ENCODE results near the gene SSMEM1. TPM values are rescaled to one million over a fixed set of nuclear protein-coding genes. Genes with fewer than 3 reads are reported as not detected.
"Not testable (repeated sequence)": the region's sequence is repeated elsewhere in the genome, so short reads cannot be mapped to it uniquely, and the experiment has no call there.

SSMEM1 gene
- total RNA-seq, 1 donor from 2014 or later = not detected

GRCh38 chr7:130178251-130178650, 29.4 kb upstream of the SSMEM1 start:
- Mint-ChIP-seq H3K9me3 (ENCODE audit: low read depth) (no peaks in the 10 kb centered on the region), H3K4me3 (ENCODE audit: low read depth) (no peak overlapping the region), H3K4me1 (ENCODE audit: low read depth) (peaks cover 4% of the 10 kb centered on the region), H3K27ac (no peak overlapping the region), H3K36me3 (ENCODE audit: insufficient read depth) (peaks cover 28% of the 10 kb centered on the region), H3K27me3 (no peaks in the 10 kb centered on the region)
- no peak for DNase-seq (ENCODE audit: low spot score, unreplicated experiment)
- no peak for TF ChIP-seq CTCF (IDR thresholded peaks at IDR 0.05; ENCODE audit: unreplicated experiment)

GRCh38 chr7:130179631-130180030, 28.0 kb upstream of the SSMEM1 start:
- H3K4me3 Mint-ChIP-seq (ENCODE audit: low read depth) = no peak overlapping the region

GRCh38 chr7:130180571-130181262, 26.9 kb upstream of the SSMEM1 start:
- no peak overlapping the region for H3K4me3 Mint-ChIP-seq (ENCODE audit: low read depth)
- no peaks in the 10 kb centered on the region for H3K27me3 Mint-ChIP-seq
- TF ChIP-seq CTCF (IDR thresholded peaks at IDR 0.05; ENCODE audit: unreplicated experiment) = no peak
- peaks cover 4% of the 10 kb centered on the region for H3K4me1 Mint-ChIP-seq (ENCODE audit: low read depth)
- H3K27ac Mint-ChIP-seq = no peak overlapping the region
- H3K9me3 Mint-ChIP-seq (ENCODE audit: low read depth) = no peaks in the 10 kb centered on the region
- DNase-seq (ENCODE audit: low spot score, unreplicated experiment) = no peak
- peaks cover 25% of the 10 kb centered on the region for H3K36me3 Mint-ChIP-seq (ENCODE audit: insufficient read depth)

More at GRCh38 chr7:130179631-130180030, 28.0 kb upstream of the SSMEM1 start:
- Mint-ChIP-seq H3K4me1 (ENCODE audit: low read depth) (peaks cover 4% of the 10 kb centered on the region), H3K27me3 (no peaks in the 10 kb centered on the region), H3K36me3 (ENCODE audit: insufficient read depth) (peaks cover 25% of the 10 kb centered on the region), H3K27ac (no peak overlapping the region), H3K9me3 (ENCODE audit: low read depth) (no peaks in the 10 kb centered on the region)
- DNase-seq (ENCODE audit: low spot score, unreplicated experiment) = no peak
- TF ChIP-seq CTCF (IDR thresholded peaks at IDR 0.05; ENCODE audit: unreplicated experiment) = no peak

- Mint-ChIP-seq H3K9me3 (ENCODE audit: low read depth) (no peaks in the 10 kb centered on the region), H3K36me3 (ENCODE audit: insufficient read depth) (peaks cover 25% of the 10 kb centered on the region), H3K27ac (no peak overlapping the region), H3K4me3 (ENCODE audit: low read depth) (no peak overlapping the region), H3K27me3 (no peaks in the 10 kb centered on the region), H3K4me1 (ENCODE audit: low read depth) (peaks cover 4% of the 10 kb centered on the region)
- TF ChIP-seq CTCF (IDR thresholded peaks at IDR 0.05; ENCODE audit: unreplicated experiment) = no peak
- DNase-seq (ENCODE audit: low spot score, unreplicated experiment) = no peak
Measured at GRCh38 chr7:130181263-130181605, 26.4 kb upstream of the SSMEM1 start.

- no peak for TF ChIP-seq CTCF (IDR thresholded peaks at IDR 0.05; ENCODE audit: unreplicated experiment)
- no peaks in the 10 kb centered on the region for H3K27me3 Mint-ChIP-seq
Measured at GRCh38 chr7:130182990-130183389, 24.7 kb upstream of the SSMEM1 start.

GRCh38 chr7:130184349-130184748, 23.3 kb upstream of the SSMEM1 start:
- not testable (repeated sequence) for H3K4me3 Mint-ChIP-seq (ENCODE audit: low read depth); DNase-seq (ENCODE audit: low spot score, unreplicated experiment); H3K9me3 Mint-ChIP-seq (ENCODE audit: low read depth); H3K27ac Mint-ChIP-seq; H3K4me1 Mint-ChIP-seq (ENCODE audit: low read depth); H3K27me3 Mint-ChIP-seq
- peaks cover 22% of the 10 kb centered on the region for H3K36me3 Mint-ChIP-seq (ENCODE audit: insufficient read depth)

More at GRCh38 chr7:130182990-130183389, 24.7 kb upstream of the SSMEM1 start:
- DNase-seq (ENCODE audit: low spot score, unreplicated experiment) = no peak
- Mint-ChIP-seq H3K27ac (no peak overlapping the region), H3K36me3 (ENCODE audit: insufficient read depth) (peaks cover 22% of the 10 kb centered on the region), H3K4me1 (ENCODE audit: low read depth) (peaks cover 13% of the 10 kb centered on the region), H3K4me3 (ENCODE audit: low read depth) (no peak overlapping the region), H3K9me3 (ENCODE audit: low read depth) (no peaks in the 10 kb centered on the region)

Data from progenitor cell of endocrine pancreas (in vitro differentiated cells).